BLaER1 treated with 17β-estradiol and CSF1 and Interleukin-3, amounts not matched to agents 10 nM and 100 nM (cell line): ENCODE measurements around the gene BCL11B.

Experiments
- H3K27ac ChIP-seq, 11 experiments: shearing (Covaris generic); formaldehyde crosslinking; 2 replicates each; pipeline ENCODE4 v1.8.1; 2022
- H3K27me3 ChIP-seq, 11 experiments: shearing (Covaris generic); formaldehyde crosslinking; 2 replicates each; pipeline ENCODE4 v1.8.1; 2022
- H3K36me3 ChIP-seq, 11 experiments: shearing (Covaris generic); formaldehyde crosslinking; 2 replicates each; pipeline ENCODE4 v1.8.1; 2022
- H3K4me1 ChIP-seq, 10 experiments: shearing (Covaris generic); formaldehyde crosslinking; 2 replicates each; pipeline ENCODE4 v1.8.1; 2022
- H3K4me2 ChIP-seq, 11 experiments: shearing (Covaris generic); formaldehyde crosslinking; 2 replicates each; pipeline ENCODE4 v1.8.1; 2022
- H3K4me3 ChIP-seq, 10 experiments: shearing (Covaris generic); formaldehyde crosslinking; 2 replicates each; pipeline ENCODE4 v1.8.1; 2022
- H3K9ac ChIP-seq, 11 experiments: shearing (Covaris generic); formaldehyde crosslinking; 2 replicates each; pipeline ENCODE4 v1.8.1; 2022
- H3K9me3 ChIP-seq, 11 experiments: shearing (Covaris generic); formaldehyde crosslinking; replicated peaks in 1 of 11; 2 replicates each; pipeline ENCODE4 v1.8.1; 2022
- H4K20me1 ChIP-seq, 11 experiments: shearing (Covaris generic); formaldehyde crosslinking; 2 replicates each; pipeline ENCODE4 v1.8.1; 2022
- Cebpa-rat ChIP-seq, 11 experiments: shearing (Covaris generic); IDR thresholded peaks; 2 replicates each; pipeline ENCODE4 v1.8.1; 2022

Gene BCL11B

DNA sequence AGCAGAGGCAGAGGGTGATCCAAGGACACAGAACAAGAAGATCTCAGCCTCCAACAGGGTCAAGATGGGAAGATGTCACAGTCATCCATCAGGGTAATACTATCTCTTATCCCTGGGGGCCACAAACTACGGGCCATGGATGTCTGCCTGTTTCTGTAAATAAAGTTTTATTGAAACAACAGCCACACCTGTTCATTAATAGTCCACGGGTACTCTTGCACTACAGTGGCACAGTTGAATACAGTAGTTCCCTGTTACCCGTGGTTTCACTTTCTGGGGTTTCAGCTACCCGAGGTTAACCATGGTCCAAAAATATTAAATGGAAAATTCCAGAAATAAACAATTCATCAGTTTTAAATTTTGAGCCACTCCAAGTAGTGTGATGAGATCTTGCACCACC lies 65.9 kb downstream of the BCL11B start:
- Histone ChIP-seq H3K4me3 (no peak overlapping the region), H3K4me2 (no peak overlapping the region), H3K4me1 (peaks cover 0 to 56% (median 32%) of the 10 kb centered on the region in 10 experiments; a peak in 18 of 20 replicates), H3K27ac (no peak overlapping the region), H4K20me1 (peaks cover 0 to 95% (median 7%) of the 10 kb centered on the region in 11 experiments; a peak in 13 of 22 replicates), H3K9ac (no peak overlapping the region), H3K36me3 (peaks cover 0 to 8% (median 0%) of the 10 kb centered on the region in 11 experiments; a peak in 1 of 22 replicates), H3K9me3 (no peaks in the 10 kb centered on the region), H3K27me3 (no peaks in the 10 kb centered on the region)
- no peak for TF ChIP-seq Cebpa-rat (IDR thresholded peaks at IDR 0.05)

DNA sequence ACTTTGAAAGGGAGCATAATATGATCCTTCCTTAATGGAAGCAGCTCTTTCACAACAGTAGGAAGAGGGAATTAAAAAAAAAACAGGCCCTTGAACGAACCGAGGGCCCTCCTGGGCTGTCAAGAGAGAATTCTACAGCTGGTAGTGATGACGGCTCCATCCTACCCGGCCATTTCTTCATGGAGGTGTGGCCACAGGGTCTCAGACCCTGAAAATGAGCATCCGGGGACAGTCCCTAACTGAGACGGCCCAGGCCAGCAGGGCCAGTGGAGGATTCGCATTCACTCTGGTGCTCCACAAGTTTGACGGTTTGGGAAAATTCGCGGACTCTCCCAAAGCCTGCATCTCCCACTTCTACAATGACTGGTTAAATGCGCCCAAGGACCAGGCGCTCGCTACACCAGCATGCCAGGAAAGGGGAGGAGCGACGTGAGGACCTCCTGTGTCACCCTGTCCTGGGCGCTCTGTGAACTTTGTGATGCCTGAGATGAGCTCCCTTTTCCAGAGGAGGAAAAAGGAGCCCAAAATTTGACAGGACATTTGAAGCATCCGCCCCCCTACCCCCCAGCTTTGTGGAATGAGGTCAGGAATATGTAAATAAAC lies 66.8 kb downstream of the BCL11B start:
- no peak overlapping the region for H3K27ac ChIP-seq
- peaks cover 0 to 8% (median 0%) of the 10 kb centered on the region in 11 experiments; a peak in 1 of 22 replicates for H3K36me3 ChIP-seq

DNA sequence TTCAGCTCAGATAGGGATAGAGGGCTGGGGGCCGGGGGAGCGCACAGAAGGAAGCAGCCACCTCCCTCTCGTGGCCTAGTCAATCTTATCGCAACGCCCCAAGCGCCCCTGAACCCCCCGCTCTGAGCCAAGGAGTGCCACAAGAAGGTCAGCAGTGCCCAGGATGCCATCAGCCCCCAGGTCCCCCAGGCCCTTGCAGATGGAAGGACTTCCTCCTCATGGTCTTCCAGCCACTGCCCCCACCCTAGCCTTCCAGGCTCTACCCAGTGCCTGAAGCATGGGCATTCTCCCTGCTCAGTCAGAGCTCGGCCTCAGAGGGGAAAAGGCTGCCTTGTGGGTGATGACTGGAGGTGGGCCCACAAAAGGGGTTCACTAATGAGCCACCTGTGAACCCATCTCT lies 68.2 kb downstream of the BCL11B start:
- Histone ChIP-seq H3K4me1 (peaks cover 0 to 40% (median 16%) of the 10 kb centered on the region in 10 experiments; a peak in 12 of 20 replicates), H3K9ac (no peak overlapping the region), H3K9me3 (no peaks in the 10 kb centered on the region), H3K27me3 (no peaks in the 10 kb centered on the region), H3K27ac (no peak overlapping the region), H3K36me3 (peaks cover 0 to 10% (median 0%) of the 10 kb centered on the region in 11 experiments; a peak in 3 of 22 replicates), H3K4me2 (peak overlapping the region in 5 of 11 experiments; percentile 0 to 45 (median 23); a peak in 7 of 22 replicates), H3K4me3 (no peak overlapping the region), H4K20me1 (peaks cover 0 to 95% (median 8%) of the 10 kb centered on the region in 11 experiments; a peak in 10 of 22 replicates)
- no peak for TF ChIP-seq Cebpa-rat (IDR thresholded peaks at IDR 0.05)

More for the DNA sequence above, 66.8 kb downstream of the BCL11B start:
- TF ChIP-seq Cebpa-rat (IDR thresholded peaks at IDR 0.05): no peak
- no peak overlapping the region for H3K4me3 ChIP-seq
- peaks cover 0 to 50% (median 25%) of the 10 kb centered on the region in 10 experiments; a peak in 17 of 20 replicates for H3K4me1 ChIP-seq
- no peak overlapping the region for H3K9ac ChIP-seq
- no peak overlapping the region for H3K4me2 ChIP-seq
- H3K27me3 ChIP-seq: no peaks in the 10 kb centered on the region
- peaks cover 0 to 95% (median 8%) of the 10 kb centered on the region in 11 experiments; a peak in 12 of 22 replicates for H4K20me1 ChIP-seq
- H3K9me3 ChIP-seq: no peaks in the 10 kb centered on the region

DNA sequence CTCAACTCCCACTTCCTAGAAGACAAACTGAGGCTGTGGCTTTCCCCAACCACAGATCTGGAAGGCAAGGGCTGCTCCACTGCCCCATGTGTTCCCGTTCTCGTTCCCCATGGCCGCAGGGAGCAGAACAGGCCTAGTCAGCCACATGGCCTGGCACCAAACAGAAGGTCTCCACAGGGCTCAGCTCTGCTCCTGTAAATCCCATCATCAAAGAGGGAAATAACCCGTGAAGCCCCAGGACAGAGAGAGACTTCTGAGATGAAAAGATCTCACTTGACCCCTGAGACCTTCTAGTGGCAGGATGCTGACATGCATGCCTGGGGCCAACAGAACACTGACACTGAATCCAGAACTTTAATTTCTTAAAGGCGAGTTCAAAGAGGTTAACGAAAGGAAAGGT lies 68.9 kb downstream of the BCL11B start:
- H3K27me3 ChIP-seq: no peaks in the 10 kb centered on the region
- H3K27ac ChIP-seq: peak overlapping the region in 1 of 11 experiments; percentile 21; a peak in 1 of 22 replicates
- peaks cover 0 to 95% (median 8%) of the 10 kb centered on the region in 11 experiments; a peak in 10 of 22 replicates for H4K20me1 ChIP-seq
- no peak for TF ChIP-seq Cebpa-rat (IDR thresholded peaks at IDR 0.05)
- peak overlapping the region in 4 of 11 experiments; percentile 0 to 45 (median 29); a peak in 6 of 22 replicates for H3K4me2 ChIP-seq
- H3K4me1 ChIP-seq: peaks cover 0 to 38% (median 16%) of the 10 kb centered on the region in 10 experiments; a peak in 12 of 20 replicates
- H3K4me3 ChIP-seq: no peak overlapping the region
- no peaks in the 10 kb centered on the region for H3K9me3 ChIP-seq
- no peak overlapping the region for H3K9ac ChIP-seq
- H3K36me3 ChIP-seq: peaks cover 0 to 18% (median 0%) of the 10 kb centered on the region in 11 experiments; a peak in 5 of 22 replicates

DNA sequence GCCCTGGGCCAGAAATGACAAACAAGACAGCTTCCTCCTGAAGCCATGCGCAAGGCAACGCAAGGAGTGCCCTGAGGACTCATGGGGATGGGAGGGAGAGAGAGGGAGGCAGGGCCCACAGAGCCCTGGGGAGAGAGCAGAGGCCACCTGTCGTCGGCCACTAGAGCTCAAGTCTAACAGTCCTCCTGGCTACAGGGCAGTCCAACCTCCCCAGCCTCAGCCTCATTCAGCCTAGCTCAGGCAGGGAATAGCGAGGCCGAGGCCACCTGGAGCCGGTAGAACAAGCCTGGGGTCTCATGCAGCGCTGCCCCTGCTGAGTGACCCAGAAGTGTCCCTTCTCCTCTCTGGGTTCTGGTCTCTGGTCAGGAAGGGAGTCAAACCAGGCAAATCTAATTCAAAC lies 69.5 kb downstream of the BCL11B start:
- TF ChIP-seq Cebpa-rat (IDR thresholded peaks at IDR 0.05): no peak
- H3K9ac ChIP-seq: 0 out of 22 replicates have a peak overlapping the region, but pooled peaks of 1 of the 11 experiments have one; percentile 1
- H3K4me1 ChIP-seq: peaks cover 0 to 35% (median 16%) of the 10 kb centered on the region in 10 experiments; a peak in 12 of 20 replicates
- peak overlapping the region in 1 of 11 experiments; percentile 45; a peak in 1 of 22 replicates for H3K4me2 ChIP-seq
- H3K36me3 ChIP-seq: peaks cover 0 to 20% (median 0%) of the 10 kb centered on the region in 11 experiments; a peak in 5 of 22 replicates
- no peak overlapping the region; a peak in 1 of 22 replicates for H3K27ac ChIP-seq
- H3K9me3 ChIP-seq: no peaks in the 10 kb centered on the region
- no peaks in the 10 kb centered on the region for H3K27me3 ChIP-seq
- no peak overlapping the region for H3K4me3 ChIP-seq
- peaks cover 0 to 95% (median 8%) of the 10 kb centered on the region in 11 experiments; a peak in 10 of 22 replicates for H4K20me1 ChIP-seq

DNA sequence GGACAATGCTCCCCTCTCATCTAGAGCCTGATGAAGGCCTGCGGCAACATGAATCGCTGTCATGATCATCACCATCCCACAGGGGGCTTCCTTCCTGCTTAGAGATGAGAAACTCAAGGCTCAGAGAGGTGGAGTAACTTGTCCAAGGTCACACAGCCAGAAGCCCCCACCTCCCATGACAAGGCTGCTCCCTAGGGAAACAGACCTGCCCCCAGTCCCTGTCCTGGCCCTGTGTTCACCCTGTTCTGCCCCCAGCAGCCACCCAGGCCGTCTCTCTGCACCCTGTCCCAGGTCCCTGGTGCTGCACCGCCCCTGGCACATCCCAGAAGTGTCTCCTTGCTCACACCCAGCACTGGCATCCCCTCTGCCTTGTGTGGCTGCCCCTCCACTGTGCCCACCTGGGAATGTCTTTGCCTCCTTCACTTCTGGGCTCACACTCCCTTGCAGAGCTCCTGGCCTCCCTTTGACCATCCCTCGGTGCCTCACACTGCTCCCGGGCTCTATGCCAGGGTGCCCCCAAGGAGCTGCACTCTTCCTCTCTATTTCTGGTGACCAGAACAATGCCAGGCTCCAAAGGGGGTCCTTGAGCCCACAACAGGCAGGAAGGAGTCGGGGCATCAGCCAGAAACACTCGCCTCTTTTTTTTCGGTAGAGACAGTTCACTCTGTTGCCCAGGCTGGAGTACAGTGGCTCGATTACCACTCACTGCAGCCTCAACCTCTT lies 70.5 kb downstream of the BCL11B start:
- H3K36me3 ChIP-seq: peaks cover 0 to 20% (median 0%) of the 10 kb centered on the region in 11 experiments; a peak in 6 of 22 replicates

DNA sequence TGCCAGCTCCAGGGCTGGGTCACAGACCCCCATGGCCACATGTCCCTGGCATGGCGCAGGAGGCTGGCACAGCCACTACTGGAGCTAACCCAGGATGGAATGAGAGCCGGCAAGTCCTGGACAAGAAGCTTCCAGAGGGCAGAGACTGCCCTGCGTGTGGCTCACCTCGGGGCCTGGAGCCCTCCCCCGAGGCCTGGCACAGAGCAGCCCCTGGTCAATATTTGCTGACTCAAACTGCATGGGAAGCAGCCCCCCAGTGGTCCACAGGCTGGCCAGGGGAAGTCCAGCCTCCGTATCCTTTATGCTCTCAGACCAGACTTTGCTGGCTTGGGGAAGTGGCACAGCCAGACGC lies 71.4 kb downstream of the BCL11B start:
- no peak overlapping the region for H3K4me2 ChIP-seq
- TF ChIP-seq Cebpa-rat (IDR thresholded peaks at IDR 0.05): no peak
- 0 out of 22 replicates have a peak overlapping the region, but pooled peaks of 1 of the 11 experiments have one; percentile 5 for H3K9ac ChIP-seq
- no peak overlapping the region for H3K4me3 ChIP-seq
- H4K20me1 ChIP-seq: peaks cover 0 to 98% (median 21%) of the 10 kb centered on the region in 11 experiments; a peak in 10 of 22 replicates
- H3K27me3 ChIP-seq: no peaks in the 10 kb centered on the region
- peaks cover 0 to 17% (median 0%) of the 10 kb centered on the region in 11 experiments; a peak in 6 of 22 replicates for H3K36me3 ChIP-seq
- H3K9me3 ChIP-seq: no peaks in the 10 kb centered on the region
- H3K27ac ChIP-seq: no peak overlapping the region
- peaks cover 0 to 35% (median 16%) of the 10 kb centered on the region in 10 experiments; a peak in 12 of 20 replicates for H3K4me1 ChIP-seq

More for the DNA sequence above, 70.5 kb downstream of the BCL11B start:
- Histone ChIP-seq H3K9ac (no peak overlapping the region), H4K20me1 (peaks cover 0 to 96% (median 14%) of the 10 kb centered on the region in 11 experiments; a peak in 10 of 22 replicates), H3K4me1 (peaks cover 0 to 35% (median 16%) of the 10 kb centered on the region in 10 experiments; a peak in 12 of 20 replicates), H3K27ac (no peak overlapping the region), H3K9me3 (no peaks in the 10 kb centered on the region), H3K4me2 (no peak overlapping the region), H3K4me3 (no peak overlapping the region), H3K27me3 (no peaks in the 10 kb centered on the region)
- no peak for TF ChIP-seq Cebpa-rat (IDR thresholded peaks at IDR 0.05)

DNA sequence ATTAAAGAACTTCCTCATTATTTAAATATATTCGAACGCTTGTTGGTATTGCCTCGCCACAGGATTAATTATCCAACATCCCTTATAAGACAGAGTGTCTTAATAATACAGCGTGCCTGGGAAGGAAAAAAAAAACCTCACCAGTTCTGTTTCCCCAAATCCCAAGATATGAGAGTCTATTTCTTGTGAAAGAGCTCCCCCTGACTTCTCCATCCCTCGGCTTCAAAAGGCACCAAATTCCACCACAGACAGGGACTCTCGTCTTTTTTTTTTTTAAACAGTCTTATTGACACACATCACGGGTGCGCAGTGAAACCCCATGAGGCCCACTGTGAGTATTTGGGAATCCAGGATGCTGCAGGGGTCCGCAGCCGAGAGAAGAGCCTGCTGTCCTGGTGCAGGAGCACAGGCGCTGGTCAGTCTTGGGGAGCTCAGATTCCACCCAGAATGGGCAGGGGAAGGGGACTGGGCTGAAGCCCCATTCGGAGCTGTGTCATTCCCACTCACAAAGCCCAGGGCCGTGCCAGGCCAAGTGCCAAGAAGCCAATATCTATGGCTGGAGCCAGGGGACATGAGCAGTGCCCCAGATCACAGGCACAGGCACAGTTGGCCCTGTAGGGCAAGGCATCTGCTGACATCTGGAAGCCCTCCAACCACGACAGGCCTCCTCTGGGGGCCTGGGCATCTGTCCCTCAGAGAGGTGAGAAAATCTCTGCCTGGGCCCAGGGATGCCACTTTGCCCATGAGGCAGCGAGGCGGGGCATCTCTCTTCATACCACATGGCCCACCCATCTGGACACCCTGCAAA lies 71.9 kb downstream of the BCL11B start:
- TF ChIP-seq Cebpa-rat (IDR thresholded peaks at IDR 0.05): no peak
- no peak overlapping the region for H3K4me2 ChIP-seq
- no peaks in the 10 kb centered on the region for H3K9me3 ChIP-seq
- H3K27ac ChIP-seq: no peak overlapping the region
- peaks cover 0 to 14% (median 0%) of the 10 kb centered on the region in 11 experiments; a peak in 6 of 22 replicates for H3K36me3 ChIP-seq
- H3K4me3 ChIP-seq: no peak overlapping the region
- H3K9ac ChIP-seq: 0 out of 22 replicates have a peak overlapping the region, but pooled peaks of 1 of the 11 experiments have one; percentile 5
- peaks cover 0 to 98% (median 21%) of the 10 kb centered on the region in 11 experiments; a peak in 10 of 22 replicates for H4K20me1 ChIP-seq
- H3K4me1 ChIP-seq: peaks cover 0 to 35% (median 16%) of the 10 kb centered on the region in 10 experiments; a peak in 12 of 20 replicates
- H3K27me3 ChIP-seq: no peaks in the 10 kb centered on the region
